IMR-90 (cell line): ENCODE data around the gene ADRA2B. TPM values are rescaled to one million over a fixed set of nuclear protein-coding genes. Genes with fewer than 3 reads are reported as not detected.

ENCODE experiments used
- ATAC-seq: fragments of 200-7000 bp; cut with Tn5 transposase; 2 replicates; pipeline ENCODE4 v1.9.1; 2020; ENCODE audit warnings: low read depth, mild to moderate bottlenecking, moderate library complexity
- BruUV-seq: library from RNA; stranded (reverse); fragments of 400-500 nt; replicated peaks from 2 replicates; lab custom pipeline; 2021; lab: Mats Ljungman, UMichigan
- CTCF ChIA-PET: fragments of 300-600 bp; formaldehyde crosslinking; extraction: SDS; loops from one replicate; lab custom pipeline; 2021; ENCODE audit warnings: antibody characterized with exemption; lab: Yijun Ruan, JAX
- POLR2A ChIA-PET: fragments of 300-600 bp; sonication (Branson Sonifier 250); formaldehyde crosslinking; loops from one replicate; lab custom pipeline; 2022; ENCODE audit warnings: antibody characterized with exemption; ENCODE audit not compliant: unreplicated experiment; lab: Charles Lee
- DNase-seq: peaks from one replicate; pipeline ENCODE4 v3.0.0; 2013
- H2AFZ ChIP-seq: replicated peaks from 2 replicates; pipeline ENCODE3; 2013; ENCODE audit warnings: low read length, mild to moderate bottlenecking; ENCODE audit not compliant: poor library complexity
- H2AK5ac ChIP-seq: 2 replicates; pipeline ENCODE4 v1.6.1; 2013; ENCODE audit warnings: low read depth, low read length, inconsistent platforms
- H2AK9ac ChIP-seq: replicated peaks from 2 replicates; pipeline ENCODE3; 2013; ENCODE audit warnings: mild to moderate bottlenecking, low read depth, low read length, moderate library complexity; ENCODE audit not compliant: poor library complexity
- H2BK120ac ChIP-seq: 2 replicates; pipeline ENCODE4 v1.6.1; 2013; ENCODE audit warnings: low read depth, low read length, inconsistent platforms
- H2BK15ac ChIP-seq: 3 replicates; pipeline ENCODE4 v1.6.1; 2013; ENCODE audit warnings: low read depth, low read length, inconsistent platforms
- H2BK20ac ChIP-seq: 2 replicates; pipeline ENCODE4 v1.6.1; 2013; ENCODE audit warnings: low read depth, mild to moderate bottlenecking, inconsistent platforms, low read length, moderate library complexity
- H2BK5ac ChIP-seq: 2 replicates; pipeline ENCODE4 v1.6.1; 2013; ENCODE audit warnings: mild to moderate bottlenecking, low read depth, low read length, inconsistent platforms; ENCODE audit not compliant: poor library complexity, severe bottlenecking
- H3K14ac ChIP-seq: replicated peaks from 2 replicates; pipeline ENCODE4 v1.6.1; 2013; ENCODE audit warnings: low read depth, low read length, inconsistent platforms
- H3K18ac ChIP-seq: 2 replicates; pipeline ENCODE4 v1.6.1; 2013; ENCODE audit warnings: low read depth, low read length, control low read depth
- H3K23ac ChIP-seq: 2 replicates; pipeline ENCODE4 v1.6.1; 2013; ENCODE audit warnings: low read depth, low read length, inconsistent platforms
- H3K27ac ChIP-seq: 2 replicates; pipeline ENCODE4 v1.5.1; 2013; ENCODE audit warnings: mild to moderate bottlenecking, control low read depth, low read length; ENCODE audit not compliant: insufficient read depth
- H3K27me3 ChIP-seq: 2 replicates; pipeline ENCODE4 v1.6.1; 2013; ENCODE audit warnings: low read length; ENCODE audit not compliant: control insufficient read depth, insufficient read depth
- H3K36me3 ChIP-seq: 2 replicates; pipeline ENCODE4 v1.6.1; 2013; ENCODE audit warnings: low read length, mixed read lengths; ENCODE audit not compliant: control insufficient read depth, insufficient read depth
- H3K4ac ChIP-seq: 2 replicates; pipeline ENCODE4 v1.6.1; 2013; ENCODE audit warnings: low read depth, low read length, inconsistent platforms
- H3K4me1 ChIP-seq: 2 replicates; pipeline ENCODE4 v1.6.1; 2013; ENCODE audit warnings: low read length, mixed read lengths; ENCODE audit not compliant: control insufficient read depth, insufficient read depth
- H3K4me2 ChIP-seq: 2 replicates; pipeline ENCODE4 v1.6.1; 2013; ENCODE audit warnings: low read depth, mild to moderate bottlenecking, control low read depth, low read length, moderate library complexity
- H3K4me3 ChIP-seq: 2 replicates; pipeline ENCODE4 v1.5.1; 2013; ENCODE audit warnings: low read depth, mild to moderate bottlenecking, control low read depth, low read length, moderate library complexity; ENCODE audit not compliant: insufficient read depth
- H3K56ac ChIP-seq: 2 replicates; pipeline ENCODE4 v1.6.1; 2013; ENCODE audit warnings: low read length, inconsistent platforms; ENCODE audit not compliant: insufficient read depth; ENCODE audit errors: extremely low read depth
- H3K79me1 ChIP-seq, 2 experiments: 2 replicates each; pipeline ENCODE4 v1.6.1; 2013; ENCODE audit warnings: low read length in 2 of 2, inconsistent platforms in 1 of 2, low read depth in 1 of 2
- H3K9ac ChIP-seq: 2 replicates; pipeline ENCODE4 v1.6.1; 2013; ENCODE audit warnings: low read depth, low read length, control low read depth
- H3K9me1 ChIP-seq: 2 replicates; pipeline ENCODE4 v1.6.1; 2013; ENCODE audit warnings: low read length, inconsistent platforms; ENCODE audit not compliant: insufficient read depth
- H3K9me3 ChIP-seq: 2 replicates; pipeline ENCODE4 v1.6.1; 2013; ENCODE audit warnings: low read length; ENCODE audit not compliant: control insufficient read depth, insufficient read depth
- H4K20me1 ChIP-seq: 2 replicates; pipeline ENCODE4 v1.6.1; 2013; ENCODE audit warnings: low read length, inconsistent platforms; ENCODE audit not compliant: insufficient read depth
- H4K5ac ChIP-seq: 2 replicates; pipeline ENCODE4 v1.6.1; 2013; ENCODE audit warnings: mild to moderate bottlenecking, low read depth, low read length, control low read depth
- H4K8ac ChIP-seq, 2 experiments: 2 replicates each; pipeline ENCODE4 v1.6.1; 2013; ENCODE audit warnings: low read depth in 2 of 2, low read length in 2 of 2, control low read depth in 1 of 2, inconsistent platforms in 1 of 2
- H4K91ac ChIP-seq: 2 replicates; pipeline ENCODE4 v1.6.1; 2013; ENCODE audit warnings: low read depth, low read length, inconsistent platforms; ENCODE audit not compliant: insufficient read depth
- BHLHE40 ChIP-seq: fragments of 150-350 bp; IDR thresholded peaks from 2 replicates; pipeline ENCODE4 v1.6.1; 2016; ENCODE audit warnings: mild to moderate bottlenecking, low read depth, low read length
- CEBPB ChIP-seq: IDR thresholded peaks from 2 replicates; pipeline ENCODE4 v1.6.1; 2012; ENCODE audit warnings: low read depth, low read length, improper control_type of control experiment
- CHD1 ChIP-seq: IDR thresholded peaks from 2 replicates; pipeline ENCODE4 v1.6.1; 2012; ENCODE audit warnings: low read depth, low read length, improper control_type of control experiment
- CTCF ChIP-seq: conservative IDR thresholded peaks from 2 replicates; pipeline ENCODE4 v1.5.1; 2012; ENCODE audit warnings: mild to moderate bottlenecking, low read depth, low read length, improper control_type of control experiment
- ELK1 ChIP-seq: fragments of 150-350 bp; IDR thresholded peaks from 2 replicates; pipeline ENCODE4 v1.6.1; 2016; ENCODE audit warnings: low read depth, mild to moderate bottlenecking, low read length, moderate library complexity, borderline replicate concordance
- FOS ChIP-seq: fragments of 150-350 bp; IDR thresholded peaks from 2 replicates; pipeline ENCODE4 v1.6.1; 2016; ENCODE audit warnings: low read depth, low read length
- MAFK ChIP-seq: IDR thresholded peaks from 2 replicates; pipeline ENCODE4 v1.6.1; 2012; ENCODE audit warnings: low read depth, low read length, improper control_type of control experiment
- MAZ ChIP-seq: IDR thresholded peaks from 2 replicates; pipeline ENCODE4 v1.6.1; 2012; ENCODE audit warnings: low read depth, mild to moderate bottlenecking, low read length, improper control_type of control experiment, moderate library complexity, borderline replicate concordance
- MXI1 ChIP-seq: IDR thresholded peaks from 2 replicates; pipeline ENCODE4 v1.6.1; 2012; ENCODE audit warnings: low read depth, mild to moderate bottlenecking, low read length, moderate library complexity, borderline replicate concordance
- NFE2L2 ChIP-seq: fragments of 150-350 bp; IDR thresholded peaks from 2 replicates; pipeline ENCODE4 v1.6.1; 2016; ENCODE audit warnings: low read depth, mild to moderate bottlenecking, low read length
- POLR2A ChIP-seq: IDR thresholded peaks from 2 replicates; pipeline ENCODE4 v1.6.1; 2012; ENCODE audit warnings: mild to moderate bottlenecking, low read depth, low read length
- RAD21 ChIP-seq: IDR thresholded peaks from 2 replicates; pipeline ENCODE4 v1.6.1; 2012; ENCODE audit warnings: low read length, improper control_type of control experiment
- RCOR1 ChIP-seq: IDR thresholded peaks from 2 replicates; pipeline ENCODE4 v1.6.1; 2012; ENCODE audit warnings: mild to moderate bottlenecking, low read length, improper control_type of control experiment; ENCODE audit not compliant: insufficient replicate concordance
- RFX5 ChIP-seq: IDR thresholded peaks from 2 replicates; pipeline ENCODE4 v1.8.0; 2012; ENCODE audit warnings: low read depth, mild to moderate bottlenecking, low read length, moderate library complexity
- SMC3 ChIP-seq: fragments of 150-350 bp; IDR thresholded peaks from 2 replicates; pipeline ENCODE4 v1.6.1; 2016; ENCODE audit warnings: low read depth, mild to moderate bottlenecking, antibody characterized with exemption, low read length, moderate library complexity
- USF2 ChIP-seq: fragments of 150-350 bp; IDR thresholded peaks from 2 replicates; pipeline ENCODE4 v1.6.1; 2017; ENCODE audit warnings: mild to moderate bottlenecking, antibody characterized with exemption, low read length, low read depth
- WGBS, 2 experiments: methylation state at CpG; one replicate each; pipeline versions ENCODE4 v1.1.5 to v1.1.7; 2013; ENCODE audit warnings: missing lambda C conversion rate in 2 of 2; ENCODE audit not compliant: insufficient read length in 1 of 2; ENCODE audit errors: extremely low coverage in 2 of 2; 5-methylcytosine and 5-hydroxymethylcytosine counted together
- dilution Hi-C: fragments of 300-500 bp; cut with HindIII; formaldehyde crosslinking; loops from one replicate; pipeline ENCODE4 v1.14.3; 2018; ENCODE audit warnings: low sequenced_read_pairs; ENCODE audit not compliant: unreplicated experiment
- in situ Hi-C: fragments of 300-500 bp; cut with MboI; formaldehyde crosslinking; loops from 3 replicates; pipeline ENCODE4 v1.14.3; 2019; ENCODE audit warnings: low sequenced_read_pairs, inconsistent platforms, mixed read lengths
- intact Hi-C: fragments of 100-400 bp; cut with micrococcal nuclease; formaldehyde crosslinking; loops from 2 replicates; pipeline ENCODE4 v1.10.0; 2022
- polyA plus RNA-seq, 3 experiments: library from polyadenylated mRNA; depleted of rRNA; stranded (reverse); fragments of >200 nt; gene quantifications; 2 replicates each; pipeline ENCODE4 v1.2.3, GENCODE V29; 2012; ENCODE audit warnings: low replicate concordance in 1 of 3
- total RNA-seq: library from RNA; depleted of rRNA; stranded (reverse); fragments of >200 nt; gene quantifications from 2 replicates; pipeline ENCODE4 v1.2.3, GENCODE V29; 2012

Gene ADRA2B
- total and polyA plus RNA-seq, 2 of the 4 experiments (the other 2 are of a cell fraction), result not detected

GRCh38 chr2:96107708-96108065, 8.7 kb downstream of the ADRA2B start:
- Histone ChIP-seq H2AFZ (no peak overlapping the region), H3K4me1 (no peaks in the 10 kb centered on the region; the same call in 1 of the 2 replicates), H4K5ac (no peak overlapping the region), H3K18ac (no peak overlapping the region), H3K14ac (no peak overlapping the region), H3K56ac (no peak overlapping the region), H2BK20ac (no peak overlapping the region), H3K4ac (no peak overlapping the region), H3K4me2 (no peak overlapping the region), H2BK5ac (no peak overlapping the region), H3K36me3 (no peaks in the 10 kb centered on the region), H3K9ac (no peak overlapping the region), H3K27me3 (peaks cover 60% of the 10 kb centered on the region), H3K27ac (no peak overlapping the region), H2AK5ac (no peak overlapping the region), H2BK15ac (no peak overlapping the region), H3K23ac (no peak overlapping the region), H4K8ac (no peak overlapping the region), H2BK120ac (no peak overlapping the region), H3K9me1 (no peaks in the 10 kb centered on the region), H4K91ac (no peak overlapping the region), H2AK9ac (peak overlapping the region; percentile 16), H3K4me3 (no peak overlapping the region), H4K20me1 (no peaks in the 10 kb centered on the region), H3K9me3 (peaks cover 15% of the 10 kb centered on the region), H3K79me1 (no peaks in the 10 kb centered on the region)
- DNase-seq (no peak), ATAC-seq (no peak)
- BruUV-seq, result no TSS peak
- TF ChIP-seq POLR2A, result no peak
- TF ChIP-seq MAFK, result no peak
- no peak for TF ChIP-seq RFX5
- TF ChIP-seq ELK1, result no peak
- TF ChIP-seq CTCF, result no peak
- TF ChIP-seq BHLHE40, result no peak
- no peak for TF ChIP-seq SMC3
- TF ChIP-seq FOS, result no peak
- TF ChIP-seq NFE2L2, result no peak
- no peak for TF ChIP-seq CEBPB
- TF ChIP-seq RCOR1, result no peak
- no peak for TF ChIP-seq USF2
- TF ChIP-seq CHD1, result no peak
- TF ChIP-seq MXI1, result no peak
- TF ChIP-seq RAD21, result no peak
- no peak for TF ChIP-seq MAZ
- in situ Hi-C loops, result loop anchor here (25.0 kb wide), 1 partner anchor 95 kb away; no protein-coding TSS in a partner anchor
- CTCF ChIA-PET, result no interaction called here
- intact Hi-C loops, result no loop called here
- no CpG with 5 or more reads among the region's 3 CpGs for WGBS, 2 experiments
- dilution Hi-C loops, result no loop called here
- POLR2A ChIA-PET, result interaction anchor here (0.6 kb wide), 1 partner anchor 168 kb away, joined by 3 read pairs; no protein-coding TSS in a partner anchor
